GM18520 (cell line): Measurements from ENCODE around the gene NFKB1.
"Not testable (repeated sequence)": the region's sequence is repeated elsewhere in the genome, so short reads cannot be mapped to it uniquely, and the experiment has no call there.

Source experiments
- ATAC-seq: cut with Tn5 transposase; IDR thresholded peaks from one replicate; pipeline ENCODE4 v1.9.1; 2021; ENCODE audit not compliant: unreplicated experiment

NFKB1 gene

GRCh38 chr4:102564399-102565059 is 63.4 kb downstream of the NFKB1 start:
- ATAC-seq: peak; percentile 79

- ATAC-seq: no peak
Measured at GRCh38 chr4:102565696-102566095, 64.5 kb downstream of the NFKB1 start.

GRCh38 chr4:102566426-102566825 is 65.3 kb downstream of the NFKB1 start:
- no peak for ATAC-seq

GRCh38 chr4:102567427-102567826 is 66.3 kb downstream of the NFKB1 start:
- ATAC-seq: no peak

- no peak for ATAC-seq
Measured at GRCh38 chr4:102569200-102569599, 68.0 kb downstream of the NFKB1 start.

- ATAC-seq: not testable (repeated sequence)
Measured at GRCh38 chr4:102570211-102570610, 69.1 kb downstream of the NFKB1 start.

GRCh38 chr4:102572452-102572851 is 71.3 kb downstream of the NFKB1 start:
- ATAC-seq: no peak

- ATAC-seq: no peak
Measured at GRCh38 chr4:102574317-102574716, 73.2 kb downstream of the NFKB1 start.

GRCh38 chr4:102575369-102576129 is 74.4 kb downstream of the NFKB1 start:
- ATAC-seq: no peak

GRCh38 chr4:102578270-102578669 is 77.1 kb downstream of the NFKB1 start:
- ATAC-seq: no peak

- no peak for ATAC-seq
Measured at GRCh38 chr4:102578819-102579218, 77.7 kb downstream of the NFKB1 start.

- peak; percentile 22 for ATAC-seq
Measured at GRCh38 chr4:102579794-102580462, 78.8 kb downstream of the NFKB1 start.

- ATAC-seq: peak; percentile 59
Measured at GRCh38 chr4:102580463-102580842, 79.3 kb downstream of the NFKB1 start.

- no peak for ATAC-seq
Measured at GRCh38 chr4:102584091-102584490, 82.9 kb downstream of the NFKB1 start.

- peak; percentile 27 for ATAC-seq
Measured at GRCh38 chr4:102585329-102585728, 84.2 kb downstream of the NFKB1 start.

GRCh38 chr4:102586002-102586643 is 85.0 kb downstream of the NFKB1 start:
- no peak for ATAC-seq

- no peak for ATAC-seq
Measured at GRCh38 chr4:102586644-102587021, 85.5 kb downstream of the NFKB1 start.

- ATAC-seq: peak; percentile 48
Measured at GRCh38 chr4:102589743-102590142, 88.6 kb downstream of the NFKB1 start.

- ATAC-seq: no peak
Measured at GRCh38 chr4:102592256-102592655, 91.1 kb downstream of the NFKB1 start.

GRCh38 chr4:102593147-102593546 is 92.0 kb downstream of the NFKB1 start:
- ATAC-seq: no peak

- ATAC-seq: no peak
Measured at GRCh38 chr4:102594000-102594399, 92.8 kb downstream of the NFKB1 start.

- no peak for ATAC-seq
Measured at GRCh38 chr4:102596532-102596931, 95.4 kb downstream of the NFKB1 start.
